Cardiac fibroblast (primary cell): ENCODE results near the gene UHRF1.
"Not testable (repeated sequence)": the region's sequence is repeated elsewhere in the genome, so short reads cannot be mapped to it uniquely, and the experiment has no call there.

ENCODE experiments used
- DNase-seq, 2 donors: peaks; one replicate each; pipeline versions ENCODE4 v3.0.0 to v3.0.0-alpha.2; 2010; ENCODE audit warnings: low read depth in 2 of 2
- H3K4me3 ChIP-seq, 2 donors: replicated peaks in 1 of 2; 1 replicate in 1 of 2; 2 replicates in 1 of 2; pipeline ENCODE4 v1.5.1; 2011; ENCODE audit warnings: low read depth in 2 of 2, low read length in 2 of 2, mild to moderate bottlenecking in 2 of 2, moderate library complexity in 1 of 2
- CTCF ChIP-seq: IDR thresholded peaks from one replicate; pipeline ENCODE4 v1.5.1; 2011; ENCODE audit warnings: low read depth, mild to moderate bottlenecking, low read length, inconsistent platforms

UHRF1 gene

GRCh38 chr19:4969772-4970531 lies 60.7 kb downstream of the UHRF1 start:
- no peak for TF ChIP-seq CTCF
- peak; percentile 32 to 36 for DNase-seq

GRCh38 chr19:4970558-4971423 lies 61.5 kb downstream of the UHRF1 start:
- DNase-seq: peak; percentile 27 to 37
- no peak for TF ChIP-seq CTCF
- peak overlapping the region; percentile 74 to 79 for H3K4me3 ChIP-seq

More at GRCh38 chr19:4969772-4970531, 60.7 kb downstream of the UHRF1 start:
- H3K4me3 ChIP-seq: peak overlapping the region; percentile 74 to 79

GRCh38 chr19:4971424-4971793 lies 62.1 kb downstream of the UHRF1 start:
- no peak for TF ChIP-seq CTCF
- DNase-seq: peak; percentile 17 to 18
- peak overlapping the region; percentile 74 to 79 for H3K4me3 ChIP-seq

- no peak for DNase-seq
- no peak for TF ChIP-seq CTCF
- H3K4me3 ChIP-seq: peak overlapping the region in 1 of 2 donors; percentile 79
Observed at GRCh38 chr19:4971816-4972495, 62.7 kb downstream of the UHRF1 start.

GRCh38 chr19:4972509-4973230 lies 63.4 kb downstream of the UHRF1 start:
- H3K4me3 ChIP-seq: no peak overlapping the region
- DNase-seq: peak; percentile 45 to 64
- TF ChIP-seq CTCF: no peak

GRCh38 chr19:4974880-4975469 lies 65.7 kb downstream of the UHRF1 start:
- DNase-seq: no peak
- no peak overlapping the region for H3K4me3 ChIP-seq
- no peak for TF ChIP-seq CTCF

DNA sequence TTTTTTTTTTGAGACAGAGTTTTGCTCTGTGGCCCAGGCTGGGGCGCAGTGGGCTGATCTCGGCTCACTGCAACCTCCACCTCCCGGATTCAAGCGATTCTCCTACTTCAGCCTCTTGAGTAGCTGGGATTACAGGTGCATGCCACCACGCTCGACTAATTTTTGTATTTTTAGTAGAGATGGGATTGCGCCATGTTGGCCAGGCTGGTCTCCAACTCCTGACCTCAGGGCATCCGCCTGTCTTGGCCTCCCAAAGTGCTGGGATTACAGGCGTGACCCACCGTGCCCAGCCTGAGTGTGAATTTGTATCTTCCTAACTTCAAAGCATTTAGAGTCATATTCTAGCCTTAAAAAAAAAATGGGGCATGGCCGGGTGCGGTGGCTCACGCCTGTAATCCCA lies 66.3 kb downstream of the UHRF1 start:
- not testable (repeated sequence) for DNase-seq, H3K4me3 ChIP-seq
